DOHH2 (cell line): ENCODE measurements around the gene MT1H.

ENCODE experiments used
- CTCF ChIP-seq: fragments of 200-600 bp; sonication (generic); IDR thresholded peaks from one replicate; pipeline ENCODE4 v1.5.1; 2014; ENCODE audit warnings: antibody characterized with exemption, mild to moderate bottlenecking, low read depth, low read length; ENCODE audit not compliant: poor library complexity, severe bottlenecking
- EZH2phosphoT487 ChIP-seq: fragments of 200-600 bp; sonication (generic); IDR thresholded peaks from 2 replicates; pipeline ENCODE4 v1.6.1; 2017; ENCODE audit warnings: borderline replicate concordance, mild to moderate bottlenecking, antibody characterized with exemption, low read length, moderate library complexity, mixed read lengths

GRCh38 chr16:56649271-56649670 lies 20.3 kb upstream of the MT1H start:
- TF ChIP-seq CTCF (no peak), EZH2phosphoT487 (no peak)
